Heart right ventricle (tissue), 16 donors: Measurements from ENCODE around the gene AP1M2. TPM values are rescaled to one million over a fixed set of nuclear protein-coding genes. Genes with fewer than 3 reads are reported as not detected.

Experiments used
- ATAC-seq, 8 donors: fragments of 200-7000 bp; cut with Tn5 transposase; one replicate each; pipeline ENCODE4 v1.9.1; 2020; ENCODE audit warnings: mild to moderate bottlenecking in 8 of 8, moderate library complexity in 8 of 8, moderate number of reproducible peaks in 1 of 8
- DNase-seq, 2 donors: peaks; one replicate each; pipeline ENCODE4 v3.0.0-alpha.2; 2020
- H3K27ac ChIP-seq, 10 donors: fragments of 200-600 bp; sonication (generic) in 2 of 10; one replicate each; pipeline versions ENCODE4 v1.5.0 to v1.8.0; 2020 to 2022; ENCODE audit warnings: mild to moderate bottlenecking in 3 of 10
- H3K27me3 ChIP-seq, 7 donors: fragments of 200-600 bp; one replicate each; pipeline ENCODE4 v1.8.0; 2021 to 2022; ENCODE audit warnings: mild to moderate bottlenecking in 2 of 7
- H3K36me3 ChIP-seq, 9 donors: fragments of 200-600 bp; sonication (generic) in 1 of 9; one replicate each; pipeline versions ENCODE4 v1.5.0 to v1.8.0; 2020 to 2022; ENCODE audit warnings: mild to moderate bottlenecking in 2 of 9
- H3K4me1 ChIP-seq, 9 donors: fragments of 200-600 bp; sonication (generic) in 1 of 9; one replicate each; pipeline versions ENCODE4 v1.5.0 to v1.8.0; 2020 to 2022; ENCODE audit warnings: mild to moderate bottlenecking in 4 of 9
- H3K4me3 ChIP-seq, 10 donors: fragments of 200-600 bp; sonication (generic) in 2 of 10; one replicate each; pipeline versions ENCODE4 v1.5.0 to v1.8.0; 2020 to 2022; ENCODE audit warnings: mild to moderate bottlenecking in 7 of 10, moderate library complexity in 2 of 10
- H3K9me3 ChIP-seq, 11 donors: fragments of 200-600 bp in 10 of 11; sonication (generic) in 2 of 11; one replicate each; pipeline versions ENCODE4 v1.5.0 to v1.8.0; 2013 to 2022; ENCODE audit warnings: mild to moderate bottlenecking in 2 of 11, control low read depth in 1 of 11, moderate library complexity in 1 of 11
- WGBS, 2 donors: extraction: QIAGEN DNeasy Blood & Tissue Kit; methylation state at CpG; one replicate each; pipeline ENCODE4 v1.1.7; 2013; ENCODE audit warnings: inconsistent platforms in 1 of 2; 5-methylcytosine and 5-hydroxymethylcytosine counted together
- intact Hi-C, 10 donors: fragments of 100-400 bp; cut with DNase I; formaldehyde crosslinking; loops; one replicate each; pipeline versions ENCODE4 v1.11.1 to v1.14.2; 2022
- polyA plus RNA-seq, 2 donors: library from polyadenylated mRNA; stranded (reverse); fragments of 200-250 nt; gene quantifications; one replicate each; pipeline ENCODE4 v1.2.3, GENCODE V29; 2013
- total RNA-seq, 10 donors: library from RNA; stranded (reverse); fragmentation: NEBNext Ultra II Directional in 3 of 10; extraction: Animal tissue kit (Norgen Biotek cat#: 25700) in 3 of 10; gene quantifications; one replicate each; pipeline versions ENCODE4 v1.2.1 to v1.2.4, GENCODE V29; 2021 to 2023
- TF ChIP-seq, protein P1 (sequence below), 9 donors: fragments of 200-600 bp; sonication (generic) in 2 of 9; IDR thresholded peaks; one replicate each; pipeline versions ENCODE4 v1.5.0 to v1.8.0; 2021 to 2022; ENCODE audit warnings: antibody characterized with exemption in 9 of 9, mild to moderate bottlenecking in 5 of 9, moderate library complexity in 1 of 9
- donor health status: Arrhythmogenic right ventricular cardiomyopathy.
- donor health status: ischemic (EF 13 %, LVEDD 7.1; RV severe dilation, severe dysfunction).
- donor health status: healthy with polysubstance abuse.
- donor health status: DM: no; HTN: yes; CAD: no.
- donor health status: DM: no; HTN: no; CAD: no.
- donor health status: ischemic (EF 25% LVEDD 6.9; RV normal size, moderate dysfunction).
- donor health status: ischemic (EF 25% LVEDD 5.7; RV mildly dilated, moderate dysfunction).
- donor health status: healthy.
- donor health status: DM: yes; HTN: yes; CAD: no.
- donor health status: Ischemic cardiomyopathy.
- donor health status: ischemic (EF 35%, LVEDD 5.7; RV mildly dilated, moderate dysfunction).
- donor health status: nonischemic (EF 11% LVEDD 7.7; RV severe dilation, severe dysfunction).
- donor health status: DM: yes; HTN: yes; CAD: no.
- donor health status: PGD.
- donor health status: ischemic (EF 29% LVEDD 5.4; RV normal size, mild dysfunction).
- donor health status: nonischemic (EF 23%, LVEDD 6.1; RV moderate dilation, normal function).

The AP1M2 gene
- total and polyA plus RNA-seq, 12 donors: not detected

DNA sequence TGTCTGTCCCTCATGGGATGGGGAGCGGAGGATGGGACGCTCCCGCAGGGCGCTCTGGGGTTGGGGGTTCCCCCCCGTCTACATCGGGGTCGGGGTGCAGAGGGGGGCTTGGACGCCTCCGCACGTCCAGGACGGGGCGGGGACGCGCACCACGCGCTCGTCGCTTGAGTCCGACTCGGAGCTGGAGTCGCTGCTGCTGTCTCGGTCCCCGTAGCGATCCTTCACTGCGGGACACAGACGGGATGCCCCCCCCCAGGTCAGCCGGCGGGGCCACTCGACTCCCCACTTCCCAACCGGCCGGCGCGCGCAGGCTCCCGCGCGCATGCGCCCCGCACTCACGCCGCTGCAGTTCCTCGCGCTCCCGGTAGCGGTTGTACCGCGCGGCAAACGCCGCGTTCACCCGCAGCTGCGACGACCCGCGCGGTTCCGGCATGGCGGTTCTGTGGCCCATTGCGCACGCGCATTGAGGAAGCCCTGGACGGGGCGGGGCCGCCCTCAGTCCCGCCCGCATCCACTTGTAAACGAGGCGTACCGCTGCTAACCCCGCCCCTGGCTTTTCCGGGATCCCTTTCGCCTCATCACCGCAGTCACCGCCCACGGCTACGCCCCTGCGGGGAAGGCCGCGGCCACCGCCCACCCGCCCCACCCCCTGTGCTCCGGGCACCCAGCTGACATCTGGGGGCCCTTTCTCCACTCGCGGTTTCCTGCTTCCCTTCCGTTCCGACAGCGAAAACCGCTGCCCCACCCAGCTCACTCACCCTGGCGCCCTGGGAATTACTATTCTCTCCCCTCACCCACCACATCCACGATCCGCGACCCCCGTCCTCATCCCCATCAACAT is 21.3 kb downstream of the AP1M2 start, which contains the start of gene KRI1:
KRI1 (minus strand) TSS at position 444 of the 841 bp plus-strand sequence; CDS start at position 433, 11 bp downstream.
- DNase-seq: peak; percentile 98 to 99
- TF ChIP-seq, protein P1, sequence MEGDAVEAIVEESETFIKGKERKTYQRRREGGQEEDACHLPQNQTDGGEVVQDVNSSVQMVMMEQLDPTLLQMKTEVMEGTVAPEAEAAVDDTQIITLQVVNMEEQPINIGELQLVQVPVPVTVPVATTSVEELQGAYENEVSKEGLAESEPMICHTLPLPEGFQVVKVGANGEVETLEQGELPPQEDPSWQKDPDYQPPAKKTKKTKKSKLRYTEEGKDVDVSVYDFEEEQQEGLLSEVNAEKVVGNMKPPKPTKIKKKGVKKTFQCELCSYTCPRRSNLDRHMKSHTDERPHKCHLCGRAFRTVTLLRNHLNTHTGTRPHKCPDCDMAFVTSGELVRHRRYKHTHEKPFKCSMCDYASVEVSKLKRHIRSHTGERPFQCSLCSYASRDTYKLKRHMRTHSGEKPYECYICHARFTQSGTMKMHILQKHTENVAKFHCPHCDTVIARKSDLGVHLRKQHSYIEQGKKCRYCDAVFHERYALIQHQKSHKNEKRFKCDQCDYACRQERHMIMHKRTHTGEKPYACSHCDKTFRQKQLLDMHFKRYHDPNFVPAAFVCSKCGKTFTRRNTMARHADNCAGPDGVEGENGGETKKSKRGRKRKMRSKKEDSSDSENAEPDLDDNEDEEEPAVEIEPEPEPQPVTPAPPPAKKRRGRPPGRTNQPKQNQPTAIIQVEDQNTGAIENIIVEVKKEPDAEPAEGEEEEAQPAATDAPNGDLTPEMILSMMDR (IDR thresholded peaks at IDR 0.05): peak in 7 of 9 donors; percentile 16 to 50 (median 30)
- intact Hi-C loops: loop anchor here in 6 of 10 donors (5.0 to 10.0 kb wide), 5 partner anchors 61 to 161 kb away; partner anchors contain the start of genes KEAP1 (in 5 of the 6), ILF3 (in 2 of the 6) and CDC37 (in 1 of the 6)
- ATAC-seq: peak; percentile 85 to 92 (median 88)
- Histone ChIP-seq H3K9me3 (no peaks in the 10 kb centered on the region), H3K4me3 (peak within 1 kb of the TSS; percentile 62 to 94 (median 84)), H3K27me3 (no peaks in the 10 kb centered on the region), H3K4me1 (peaks cover 4 to 45% (median 39%) of the 10 kb centered on the region in 9 donors), H3K27ac (peak within 1 kb of the TSS; percentile 72 to 94 (median 90)), H3K36me3 (peaks cover 0 to 29% (median 0%) of the 10 kb centered on the region in 9 donors)
- 0 to 1% methylated on average over 81 to 94 of the region's 94 CpGs for WGBS, 2 donors

DNA sequence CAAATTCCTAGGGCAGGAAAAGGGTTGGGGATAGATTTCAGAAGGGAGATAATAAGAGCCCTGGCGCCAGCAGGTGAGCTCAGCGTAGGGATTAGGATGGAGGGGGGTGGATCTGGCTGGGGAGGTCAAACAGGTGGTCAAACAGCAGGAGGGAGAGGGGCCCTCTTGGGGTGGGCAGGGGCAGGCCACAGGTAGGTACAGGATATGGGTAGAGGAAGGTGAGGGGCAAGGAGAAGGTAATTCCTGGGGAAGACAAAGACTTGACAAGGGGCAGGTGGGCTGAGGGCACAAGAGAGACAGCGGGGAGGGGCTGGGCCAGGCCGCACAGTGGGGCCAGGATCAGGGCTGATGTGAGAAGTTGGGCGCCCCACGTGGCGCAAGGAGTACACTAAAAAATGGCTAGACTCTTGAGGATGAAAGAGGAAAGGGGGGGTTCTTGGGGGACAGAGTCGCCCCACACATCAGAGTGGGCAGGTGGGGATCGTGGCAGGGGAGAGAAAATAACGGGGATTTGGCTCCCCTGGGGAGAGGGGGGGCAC is 22.0 kb downstream of the AP1M2 start:
- peak in 1 of 2 donors; percentile 33 for DNase-seq
- intact Hi-C loops: loop anchor here in 6 of 10 donors (5.0 to 10.0 kb wide), 5 partner anchors 60 to 160 kb away; partner anchors contain the start of genes KEAP1 (in 5 of the 6), ILF3 (in 2 of the 6) and CDC37 (in 1 of the 6)

DNA sequence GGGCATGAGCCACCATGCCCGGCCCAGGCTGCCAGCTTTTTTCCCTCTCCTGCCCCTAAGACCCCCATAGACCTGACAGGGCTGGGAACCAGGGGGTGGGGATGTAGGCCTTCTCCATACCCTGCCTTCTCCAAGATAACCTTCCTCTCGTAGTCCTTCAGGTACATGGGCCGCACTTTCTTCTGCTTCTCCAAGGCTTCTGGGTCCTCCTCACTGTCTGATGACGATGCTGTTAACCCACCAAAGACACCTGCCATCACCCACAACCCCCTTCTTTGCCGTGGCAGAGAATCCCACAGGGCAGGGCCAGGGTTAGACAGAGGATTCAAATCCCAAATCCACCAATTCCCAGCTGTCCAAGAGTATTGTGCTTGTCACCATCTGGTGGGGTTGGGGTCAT is 24.5 kb downstream of the AP1M2 start:
- ATAC-seq (no peak), DNase-seq (no peak)
- no peaks in the 10 kb centered on the region for H3K9me3 ChIP-seq
- H3K4me1 ChIP-seq: peaks cover 0 to 29% (median 23%) of the 10 kb centered on the region in 9 donors
- 95% methylated on average over 5 of the region's 5 CpGs for WGBS, 2 donors
- H3K4me3 ChIP-seq: no peak overlapping the region
- TF ChIP-seq, protein P1 (IDR thresholded peaks at IDR 0.05): no peak
- intact Hi-C loops: loop anchor here in 5 of 10 donors (10.0 kb wide), 2 partner anchors 58 to 158 kb away; partner anchors contain the start of genes KEAP1 (in 4 of the 5) and CDC37 (in 1 of the 5)
- no peak overlapping the region for H3K27ac ChIP-seq
- H3K27me3 ChIP-seq: no peaks in the 10 kb centered on the region
- H3K36me3 ChIP-seq: peaks cover 0 to 61% (median 20%) of the 10 kb centered on the region in 9 donors

More for the DNA sequence above, 22.0 kb downstream of the AP1M2 start:
- Histone ChIP-seq H3K9me3 (no peaks in the 10 kb centered on the region), H3K4me1 (peaks cover 4 to 45% (median 39%) of the 10 kb centered on the region in 9 donors), H3K36me3 (peaks cover 0 to 36% (median 2%) of the 10 kb centered on the region in 9 donors), H3K27me3 (no peaks in the 10 kb centered on the region), H3K27ac (peak overlapping the region; percentile 72 to 94 (median 90)), H3K4me3 (peak overlapping the region; percentile 62 to 94 (median 84))
- peak in 2 of 8 donors; percentile 0 to 2 for ATAC-seq
- WGBS, 2 donors: 25 to 36% methylated on average over 9 to 10 of the region's 10 CpGs
- TF ChIP-seq, protein P1 (IDR thresholded peaks at IDR 0.05): peak in 1 of 9 donors; percentile 3

DNA sequence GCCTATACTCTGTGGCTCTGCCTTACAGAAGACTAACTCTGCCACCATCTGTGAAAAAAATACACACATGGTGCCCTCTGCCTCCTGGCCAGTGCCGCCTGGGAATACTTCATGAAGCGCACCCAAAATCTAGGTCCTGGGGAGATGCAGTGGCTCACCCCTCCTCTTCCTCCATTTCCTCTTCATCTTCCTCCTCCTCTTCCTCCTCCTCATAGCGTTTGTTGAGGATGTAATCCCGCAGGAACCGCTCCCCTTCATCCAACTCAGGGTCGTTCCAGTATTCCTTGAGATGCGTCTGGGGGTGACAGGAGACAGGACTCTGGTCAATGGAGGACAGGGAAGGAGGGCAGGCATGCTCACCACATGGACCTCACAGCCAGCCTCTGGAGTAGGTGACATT is 27.0 kb downstream of the AP1M2 start:
- Histone ChIP-seq H3K9me3 (no peaks in the 10 kb centered on the region), H3K27ac (no peak overlapping the region), H3K4me1 (peaks cover 0 to 20% (median 7%) of the 10 kb centered on the region in 9 donors), H3K27me3 (no peaks in the 10 kb centered on the region), H3K36me3 (peaks cover 0 to 80% (median 25%) of the 10 kb centered on the region in 9 donors), H3K4me3 (no peak overlapping the region)
- TF ChIP-seq, protein P1 (IDR thresholded peaks at IDR 0.05): no peak
- WGBS, 2 donors: 82 to 87% methylated on average over 7 of the region's 7 CpGs
- no peak for DNase-seq
- intact Hi-C loops: loop anchor here in 5 of 10 donors (10.0 kb wide), 2 partner anchors 55 to 155 kb away; partner anchors contain the start of genes KEAP1 (in 4 of the 5) and CDC37 (in 1 of the 5)
- no peak for ATAC-seq
